ENCODE data around the gene EDNRB. TPM values are rescaled to one million over a fixed set of nuclear protein-coding genes. Genes with fewer than 3 reads are reported as not detected.

EDNRB gene
- total RNA-seq, 4 donors from 2014 or later: 1.6 to 14.7 (median 5.0) TPM

GRCh38 chr13:77866971-77867370, 51.7 kb downstream of the EDNRB start:
- Histone ChIP-seq H3K4me1 (no peaks in the 10 kb centered on the region), H3K27ac (no peak overlapping the region), H3K9me3 (no peaks in the 10 kb centered on the region), H3K36me3 (no peaks in the 10 kb centered on the region), H3K4me3 (no peak overlapping the region), H3K27me3 (no peaks in the 10 kb centered on the region)
- DNase-seq: no peak
- intact Hi-C loops (cut with DNase I): no loop called here
- TF ChIP-seq POLR2A (IDR thresholded peaks at IDR 0.05): no peak
- TF ChIP-seq CTCF (IDR thresholded peaks at IDR 0.05): no peak

- no peak for DNase-seq
- WGBS, 2 donors: 61 to 67% methylated on average over 3 of the region's 3 CpGs
- Histone ChIP-seq H3K27me3 (no peaks in the 10 kb centered on the region), H3K4me1 (no peaks in the 10 kb centered on the region), H3K27ac (no peak overlapping the region), H3K36me3 (no peaks in the 10 kb centered on the region), H3K4me3 (no peak overlapping the region), H3K9me3 (no peaks in the 10 kb centered on the region)
- TF ChIP-seq POLR2A (IDR thresholded peaks at IDR 0.05) (no peak), CTCF (IDR thresholded peaks at IDR 0.05) (no peak)
- intact Hi-C loops (cut with DNase I): no loop called here
These were observed 53.0 kb downstream of the EDNRB start for GRCh38 chr13:77865622-77866021.

- TF ChIP-seq CTCF (IDR thresholded peaks at IDR 0.05) (no peak), POLR2A (IDR thresholded peaks at IDR 0.05) (no peak)
These were observed 55.5 kb downstream of the EDNRB start for GRCh38 chr13:77863144-77863543.

GRCh38 chr13:77861741-77862140, 56.9 kb downstream of the EDNRB start:
- DNase-seq: no peak
- WGBS, 2 donors: 56% methylated on average over 3 of the region's 3 CpGs
- intact Hi-C loops (cut with DNase I): no loop called here

More at GRCh38 chr13:77863144-77863543, 55.5 kb downstream of the EDNRB start:
- Histone ChIP-seq H3K4me3 (no peak overlapping the region), H3K27me3 (no peaks in the 10 kb centered on the region), H3K27ac (no peak overlapping the region), H3K4me1 (no peaks in the 10 kb centered on the region), H3K9me3 (no peaks in the 10 kb centered on the region), H3K36me3 (no peaks in the 10 kb centered on the region)
- WGBS, 2 donors: 43 to 52% methylated on average over 3 of the region's 3 CpGs
- intact Hi-C loops (cut with DNase I): no loop called here
- no peak for DNase-seq

GRCh38 chr13:77860507-77860981, 58.1 kb downstream of the EDNRB start:
- no peak overlapping the region for H3K4me3 ChIP-seq
- no peaks in the 10 kb centered on the region for H3K4me1 ChIP-seq
- intact Hi-C loops (cut with DNase I): no loop called here
- no peaks in the 10 kb centered on the region for H3K27me3 ChIP-seq
- H3K9me3 ChIP-seq: no peaks in the 10 kb centered on the region
- no peaks in the 10 kb centered on the region for H3K36me3 ChIP-seq
- no peak for DNase-seq
- H3K27ac ChIP-seq: peak overlapping the region in 2 of 4 donors; percentile 38 to 54
- WGBS, 2 donors: 38 to 58% methylated on average over 1 of the region's 1 CpG
- no peak for TF ChIP-seq CTCF (IDR thresholded peaks at IDR 0.05)
- no peak for TF ChIP-seq POLR2A (IDR thresholded peaks at IDR 0.05)

More at GRCh38 chr13:77861741-77862140, 56.9 kb downstream of the EDNRB start:
- H3K9me3 ChIP-seq: no peaks in the 10 kb centered on the region
- H3K4me1 ChIP-seq: no peaks in the 10 kb centered on the region
- H3K27me3 ChIP-seq: no peaks in the 10 kb centered on the region
- TF ChIP-seq POLR2A (IDR thresholded peaks at IDR 0.05) (no peak), CTCF (IDR thresholded peaks at IDR 0.05) (no peak)
- no peak overlapping the region for H3K27ac ChIP-seq
- no peaks in the 10 kb centered on the region for H3K36me3 ChIP-seq
- no peak overlapping the region for H3K4me3 ChIP-seq
